Left forelimb (tissue), 1 donor: ENCODE data around the gene ARSI.
"Not testable (repeated sequence)": the region's sequence is repeated elsewhere in the genome, so short reads cannot be mapped to it uniquely, and the experiment has no call there.

Experiments used
- DNase-seq: peaks from one replicate; pipeline ENCODE4 v3.0.0-alpha.2; 2018; ENCODE audit warnings: low spot score

The ARSI gene

GRCh38 chr5:150265870-150266383, 36.8 kb downstream of the ARSI start:
- no peak for DNase-seq

GRCh38 chr5:150264667-150265603, 37.8 kb downstream of the ARSI start:
- no peak for DNase-seq

GRCh38 chr5:150263801-150264621, 38.7 kb downstream of the ARSI start:
- DNase-seq, result no peak

GRCh38 chr5:150263375-150263775, 39.3 kb downstream of the ARSI start:
- DNase-seq, result no peak

GRCh38 chr5:150262502-150262901, 40.2 kb downstream of the ARSI start:
- DNase-seq, result no peak

- no peak for DNase-seq
Observed at GRCh38 chr5:150261231-150261630, 41.5 kb downstream of the ARSI start.

- no peak for DNase-seq
Observed at GRCh38 chr5:150258130-150258529, 44.6 kb downstream of the ARSI start.

- no peak for DNase-seq
Observed at GRCh38 chr5:150257424-150257823, 45.3 kb downstream of the ARSI start.

- DNase-seq, result no peak
Observed at GRCh38 chr5:150256410-150257064, 46.2 kb downstream of the ARSI start.

- DNase-seq, result no peak
Observed at GRCh38 chr5:150255659-150256409, 46.9 kb downstream of the ARSI start.

- DNase-seq, result no peak
Observed at GRCh38 chr5:150254774-150255173, 47.9 kb downstream of the ARSI start.

GRCh38 chr5:150254363-150254762, 48.3 kb downstream of the ARSI start:
- DNase-seq, result no peak

- no peak for DNase-seq
Observed at GRCh38 chr5:150253416-150254208, 49.1 kb downstream of the ARSI start.

GRCh38 chr5:150252489-150252888, 50.2 kb downstream of the ARSI start:
- no peak for DNase-seq

- no peak for DNase-seq
Observed at GRCh38 chr5:150251504-150251903, 51.2 kb downstream of the ARSI start.

GRCh38 chr5:150249744-150250143, 53.0 kb downstream of the ARSI start:
- DNase-seq, result no peak

- no peak for DNase-seq
Observed at GRCh38 chr5:150248946-150249345, 53.8 kb downstream of the ARSI start.

GRCh38 chr5:150248493-150248892, 54.2 kb downstream of the ARSI start:
- DNase-seq, result not testable (repeated sequence)

- no peak for DNase-seq
Observed at GRCh38 chr5:150247726-150248125, 55.0 kb downstream of the ARSI start.

- no peak for DNase-seq
Observed at GRCh38 chr5:150246835-150247234, 55.9 kb downstream of the ARSI start.

GRCh38 chr5:150246429-150246828, 56.3 kb downstream of the ARSI start:
- DNase-seq, result no peak
